GM12878 (cell line): ENCODE data around the gene SENP3. TPM values are rescaled to one million over a fixed set of nuclear protein-coding genes. Genes with fewer than 3 reads are reported as not detected.

Experiments used
- ATAC-seq: fragments of 200-7000 bp; cut with Tn5 transposase; 3 replicates; pipeline ENCODE4 v1.9.1; 2020; ENCODE audit warnings: mild to moderate bottlenecking, moderate library complexity
- BruUV-seq: library from RNA; stranded (reverse); fragments of 400-500 nt; replicated peaks from 2 replicates; lab custom pipeline; 2021; lab: Mats Ljungman, UMichigan
- CTCF ChIA-PET: fragments of 300-600 bp; sonication (Branson Sonifier 250); formaldehyde crosslinking; extraction: SDS; loops from one replicate; lab custom pipeline; 2021; ENCODE audit warnings: inconsistent platforms; lab: Yijun Ruan, JAX
- POLR2A ChIA-PET: fragments of 350-600 bp; formaldehyde crosslinking; extraction: SDS; loops from one replicate; lab custom pipeline; 2021; ENCODE audit warnings: inconsistent platforms; lab: Charles Lee
- RAD21 ChIA-PET: fragments of 300-600 bp; sonication (Branson Sonifier 250); formaldehyde crosslinking; loops from one replicate; lab custom pipeline; 2023; ENCODE audit warnings: antibody characterized with exemption; ENCODE audit not compliant: unreplicated experiment; lab: Charles Lee
- SMC1A ChIA-PET: fragments of 300-600 bp; sonication (Branson Sonifier 250); formaldehyde crosslinking; loops from one replicate; lab custom pipeline; 2023; ENCODE audit not compliant: unreplicated experiment, uncharacterized antibody; lab: Charles Lee
- DNase-seq: peaks from one replicate; pipeline ENCODE4 v3.0.0-alpha.2; 2011; ENCODE audit warnings: low read depth, low spot score
- FAIRE-seq: peaks from 3 replicates; lab custom pipeline; 2011; peaks lifted over from hg19 to GRCh38; lab: Jason Lieb, UNC
- H2AFZ ChIP-seq: 2 replicates; pipeline ENCODE4 v1.6.0; 2011; ENCODE audit warnings: low read depth, low read length, control low read depth; ENCODE audit not compliant: control insufficient read depth
- H3K27ac ChIP-seq: 2 replicates; pipeline ENCODE4 v1.5.1; 2011; ENCODE audit warnings: control low read depth; ENCODE audit not compliant: control insufficient read depth, insufficient read depth
- H3K27me3 ChIP-seq, 2 experiments: replicated peaks in 1 of 2; 2 replicates each; pipeline versions ENCODE4 v1.6.0 to v1.6.1; 2011; ENCODE audit warnings: low read length in 1 of 2; ENCODE audit not compliant: control insufficient read depth in 2 of 2, insufficient read depth in 2 of 2
- H3K36me3 ChIP-seq, 2 experiments: 2 replicates each; pipeline ENCODE4 v1.5.1; 2011; ENCODE audit warnings: low read length in 1 of 2; ENCODE audit not compliant: control insufficient read depth in 2 of 2, insufficient read depth in 2 of 2
- H3K4me1 ChIP-seq: 2 replicates; pipeline ENCODE4 v1.6.1; 2011; ENCODE audit warnings: mild to moderate bottlenecking, low read length, moderate library complexity, mixed read lengths; ENCODE audit not compliant: control insufficient read depth, insufficient read depth
- H3K4me2 ChIP-seq: 2 replicates; pipeline ENCODE4 v1.6.0; 2011; ENCODE audit warnings: control low read depth; ENCODE audit not compliant: control insufficient read depth, insufficient read depth
- H3K4me3 ChIP-seq: fragments of 200-600 bp; sonication (generic); 2 replicates; pipeline ENCODE4 v1.5.1; 2016
- H3K79me2 ChIP-seq: 2 replicates; pipeline ENCODE4 v1.6.0; 2011; ENCODE audit warnings: low read length; ENCODE audit not compliant: control insufficient read depth, insufficient read depth
- H3K9ac ChIP-seq: 2 replicates; pipeline ENCODE4 v1.8.0; 2011; ENCODE audit warnings: low read length, control low read depth, mixed read lengths; ENCODE audit not compliant: control insufficient read depth, insufficient read depth
- H3K9me3 ChIP-seq: replicated peaks from 3 replicates; pipeline ENCODE4 v1.5.1; 2011; ENCODE audit warnings: mild to moderate bottlenecking, low read length; ENCODE audit not compliant: control insufficient read depth, insufficient read depth
- H4K20me1 ChIP-seq: 2 replicates; pipeline ENCODE4 v1.6.0; 2011; ENCODE audit not compliant: control insufficient read depth, insufficient read depth
- ATF7 ChIP-seq: fragments of 450-650 bp; IDR thresholded peaks from 2 replicates; pipeline ENCODE4 v1.6.1; 2016; ENCODE audit warnings: low read depth, mild to moderate bottlenecking
- CHD2 ChIP-seq: IDR thresholded peaks from 2 replicates; pipeline ENCODE4 v1.6.1; 2011; ENCODE audit warnings: low read depth, low read length, improper control_type of control experiment, borderline replicate concordance
- PML ChIP-seq: IDR thresholded peaks from 2 replicates; pipeline ENCODE4 v1.6.1; 2012; ENCODE audit warnings: low read length, inconsistent platforms
- POLR2A ChIP-seq: IDR thresholded peaks from 2 replicates; pipeline ENCODE4 v1.6.1; 2011; ENCODE audit warnings: low read depth, mild to moderate bottlenecking, low read length
- ZNF622 ChIP-seq: fragments of 450-650 bp; IDR thresholded peaks from 2 replicates; pipeline ENCODE4 v1.6.1; 2017; ENCODE audit warnings: mild to moderate bottlenecking, inconsistent platforms
- ZSCAN29 ChIP-seq: fragments of 450-650 bp; IDR thresholded peaks from 2 replicates; pipeline ENCODE4 v1.6.1; 2017; ENCODE audit warnings: mild to moderate bottlenecking, moderate library complexity
- WGBS: methylation state at CpG from one replicate; pipeline ENCODE4 v1.1.6; 2016; ENCODE audit warnings: low lambda C conversion rate; ENCODE audit not compliant: insufficient replicate concordance, insufficient coverage; ENCODE audit errors: missing lambda C conversion rate; 5-methylcytosine and 5-hydroxymethylcytosine counted together
- in situ Hi-C: fragments of 300-500 bp; cut with MboI; formaldehyde crosslinking; loops from 9 replicates; pipeline ENCODE4 v1.14.3; 2018; ENCODE audit warnings: mixed read lengths
- intact Hi-C: fragments of 100-400 bp; cut with micrococcal nuclease; formaldehyde crosslinking; loops from one replicate; pipeline ENCODE4 v1.14.2; 2022; ENCODE audit not compliant: unreplicated experiment
- polyA plus RNA-seq, 11 experiments: library from polyadenylated mRNA; depleted of rRNA in 4 of 11; unstranded in 6 of 11; stranded (reverse) in 5 of 11; fragments of >200 nt; fragmentation: Nextera tagmentation in 4 of 11; fragmentation: Illumina TruSeq in 1 of 11; extraction: Ambion mirVana in 4 of 11; extraction: Trizol in 1 of 11; gene quantifications; 1 replicate in 1 of 11; 2 replicates in 10 of 11; pipeline versions ENCODE4 v1.2.1 to v1.2.3, GENCODE V29; 2011 to 2016; ENCODE audit warnings: inconsistent platforms in 2 of 11, missing spikeins in 2 of 11, low read depth in 1 of 11
- total RNA-seq, 4 experiments: library from RNA; depleted of rRNA in 3 of 4; stranded (reverse); fragments of >200 nt in 3 of 4; fragmentation: Illumina TruSeq in 1 of 4; extraction: Trizol in 1 of 4; gene quantifications; 2 replicates each; pipeline versions ENCODE4 v1.2.1 to v1.2.3, GENCODE V29; 2013 to 2021
- TF ChIP-seq, protein P1 (sequence below): fragments of 450-650 bp; conservative IDR thresholded peaks from 2 replicates; pipeline ENCODE4 v1.6.1; 2017; ENCODE audit warnings: mild to moderate bottlenecking, moderate library complexity
- TF ChIP-seq, protein P2 (sequence below): fragments of 450-650 bp; IDR thresholded peaks from 2 replicates; pipeline ENCODE4 v1.6.1; 2017; ENCODE audit warnings: mild to moderate bottlenecking
- TF ChIP-seq, protein P3 (sequence below): fragments of 450-650 bp; IDR thresholded peaks from 2 replicates; pipeline ENCODE4 v1.6.1; 2016; ENCODE audit warnings: mild to moderate bottlenecking

Gene SENP3
- total and polyA plus RNA-seq, 10 of the 15 experiments (the other 5 are each of a cell fraction or from before 2014, with no cell fraction given): 1.8 to 113 (median 72.3) TPM

DNA sequence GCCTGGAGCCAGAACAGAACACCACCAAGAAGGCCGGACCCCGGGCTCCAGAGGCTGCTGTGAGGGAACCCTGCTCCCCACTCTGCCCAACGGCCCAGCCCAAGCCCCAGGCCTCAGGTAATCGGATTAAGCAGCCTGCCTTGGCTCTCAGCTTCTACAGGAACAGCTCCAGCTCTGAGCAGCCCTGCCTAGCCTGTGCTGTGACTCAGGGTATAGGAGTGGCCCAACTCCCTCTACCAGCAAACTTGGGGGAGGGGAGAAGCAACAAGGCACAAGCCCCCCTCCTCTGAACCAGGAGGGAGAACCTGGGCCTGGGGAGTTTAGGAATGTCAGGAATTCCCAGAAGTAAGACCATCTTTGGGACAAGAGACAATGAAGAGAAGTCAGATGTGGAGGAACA, 29.0 kb downstream of the SENP3 start:
- BruUV-seq: no TSS peak
- no peaks in the 10 kb centered on the region; the same call in 1 of the 2 replicates for H4K20me1 ChIP-seq
- H3K27me3 ChIP-seq: no peaks in the 10 kb centered on the region
- in situ Hi-C loops: no loop called here
- no peak for FAIRE-seq
- no peak; the same call in 2 of the 3 replicates for ATAC-seq
- ChIA-PET CTCF (interaction anchor here (2.4 to 2.6 kb wide), 2 partner anchors 76 to 235 kb away, joined by 10 to 14 read pairs; partner anchors contain the start of gene TMEM95), RAD21 (interaction anchor here (0.7 kb wide), 1 partner anchor 399 kb away, joined by 3 read pairs; no protein-coding TSS in a partner anchor), SMC1A (no interaction called here), POLR2A (no interaction called here)
- peaks cover 2% of the 10 kb centered on the region; the same call in 1 of the 2 replicates for H3K79me2 ChIP-seq
- no peak for DNase-seq
- no peaks in the 10 kb centered on the region for H3K9me3 ChIP-seq
- 78% methylated on average over 4 of the region's 4 CpGs for WGBS
- H3K4me3 ChIP-seq: no peak overlapping the region
- TF ChIP-seq POLR2A (peak; percentile 28; the same call in 1 of the 2 replicates), ATF7 (no peak)
- H3K4me2 ChIP-seq: no peak overlapping the region
- no peak overlapping the region for H3K9ac ChIP-seq
- intact Hi-C loops: no loop called here
- H3K36me3 ChIP-seq: peaks cover 24 to 26% of the 10 kb centered on the region in 2 experiments
- no peak overlapping the region for H3K27ac ChIP-seq
- peaks cover 3% of the 10 kb centered on the region; the same call in 1 of the 2 replicates for H3K4me1 ChIP-seq
- H2AFZ ChIP-seq: no peak overlapping the region

DNA sequence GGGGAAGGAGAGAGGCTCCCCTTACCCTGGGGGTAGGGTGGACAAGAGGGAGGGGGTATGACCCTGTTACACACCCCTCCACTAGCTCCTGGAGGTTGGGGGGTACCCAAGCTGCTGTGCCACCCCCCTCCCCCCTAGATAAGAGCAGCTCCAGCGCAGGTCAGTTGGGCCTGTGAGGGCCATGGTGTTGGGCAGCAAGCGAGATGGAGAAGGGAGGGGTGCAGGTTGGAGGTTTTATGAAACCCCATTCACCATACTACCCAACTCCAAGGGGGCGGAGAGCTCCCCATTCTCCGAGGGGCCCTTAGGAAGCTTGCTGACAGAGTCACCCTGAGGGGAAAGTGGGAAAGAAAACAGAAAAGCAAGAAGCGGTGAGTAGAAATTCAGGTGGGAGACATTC, 29.9 kb downstream of the SENP3 start:
- Histone ChIP-seq H3K4me1 (peaks cover under 1% of the 10 kb centered on the region; the same call in 1 of the 2 replicates), H3K4me2 (no peak overlapping the region), H3K36me3 (peaks cover 25 to 28% of the 10 kb centered on the region in 2 experiments), H3K27me3 (no peaks in the 10 kb centered on the region), H3K4me3 (no peak overlapping the region), H3K9ac (no peak overlapping the region), H3K27ac (no peak overlapping the region), H4K20me1 (no peaks in the 10 kb centered on the region; the same call in 1 of the 2 replicates), H2AFZ (no peak overlapping the region), H3K9me3 (no peaks in the 10 kb centered on the region), H3K79me2 (no peaks in the 10 kb centered on the region)
- in situ Hi-C loops (no loop called here), intact Hi-C loops (no loop called here)
- CTCF ChIA-PET: interaction anchor here (0.7 to 2.4 kb wide), 2 partner anchors 76 to 96 kb away, joined by 3 to 5 read pairs; partner anchors contain the start of genes TP53 and WRAP53
- POLR2A ChIA-PET: no interaction called here
- no peak for DNase-seq
- RAD21 ChIA-PET: no interaction called here
- no peak for ATAC-seq
- no peak for FAIRE-seq
- WGBS: 71% methylated on average over 5 of the region's 5 CpGs
- SMC1A ChIA-PET: interaction anchor here (1.2 kb wide), 1 partner anchor 39 kb away, joined by 3 read pairs; no protein-coding TSS in a partner anchor
- TSS peak; percentile 75 for BruUV-seq
- TF ChIP-seq PML (no peak), ZNF622 (no peak), POLR2A (peak; percentile 38; the same call in 1 of the 2 replicates), CHD2 (no peak), ZSCAN29 (no peak)
- TF ChIP-seq, protein P1, sequence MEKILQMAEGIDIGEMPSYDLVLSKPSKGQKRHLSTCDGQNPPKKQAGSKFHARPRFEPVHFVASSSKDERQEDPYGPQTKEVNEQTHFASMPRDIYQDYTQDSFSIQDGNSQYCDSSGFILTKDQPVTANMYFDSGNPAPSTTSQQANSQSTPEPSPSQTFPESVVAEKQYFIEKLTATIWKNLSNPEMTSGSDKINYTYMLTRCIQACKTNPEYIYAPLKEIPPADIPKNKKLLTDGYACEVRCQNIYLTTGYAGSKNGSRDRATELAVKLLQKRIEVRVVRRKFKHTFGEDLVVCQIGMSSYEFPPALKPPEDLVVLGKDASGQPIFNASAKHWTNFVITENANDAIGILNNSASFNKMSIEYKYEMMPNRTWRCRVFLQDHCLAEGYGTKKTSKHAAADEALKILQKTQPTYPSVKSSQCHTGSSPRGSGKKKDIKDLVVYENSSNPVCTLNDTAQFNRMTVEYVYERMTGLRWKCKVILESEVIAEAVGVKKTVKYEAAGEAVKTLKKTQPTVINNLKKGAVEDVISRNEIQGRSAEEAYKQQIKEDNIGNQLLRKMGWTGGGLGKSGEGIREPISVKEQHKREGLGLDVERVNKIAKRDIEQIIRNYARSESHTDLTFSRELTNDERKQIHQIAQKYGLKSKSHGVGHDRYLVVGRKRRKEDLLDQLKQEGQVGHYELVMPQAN: no peak
- TF ChIP-seq, protein P2, sequence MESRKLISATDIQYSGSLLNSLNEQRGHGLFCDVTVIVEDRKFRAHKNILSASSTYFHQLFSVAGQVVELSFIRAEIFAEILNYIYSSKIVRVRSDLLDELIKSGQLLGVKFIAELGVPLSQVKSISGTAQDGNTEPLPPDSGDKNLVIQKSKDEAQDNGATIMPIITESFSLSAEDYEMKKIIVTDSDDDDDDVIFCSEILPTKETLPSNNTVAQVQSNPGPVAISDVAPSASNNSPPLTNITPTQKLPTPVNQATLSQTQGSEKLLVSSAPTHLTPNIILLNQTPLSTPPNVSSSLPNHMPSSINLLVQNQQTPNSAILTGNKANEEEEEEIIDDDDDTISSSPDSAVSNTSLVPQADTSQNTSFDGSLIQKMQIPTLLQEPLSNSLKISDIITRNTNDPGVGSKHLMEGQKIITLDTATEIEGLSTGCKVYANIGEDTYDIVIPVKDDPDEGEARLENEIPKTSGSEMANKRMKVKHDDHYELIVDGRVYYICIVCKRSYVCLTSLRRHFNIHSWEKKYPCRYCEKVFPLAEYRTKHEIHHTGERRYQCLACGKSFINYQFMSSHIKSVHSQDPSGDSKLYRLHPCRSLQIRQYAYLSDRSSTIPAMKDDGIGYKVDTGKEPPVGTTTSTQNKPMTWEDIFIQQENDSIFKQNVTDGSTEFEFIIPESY: no peak
- TF ChIP-seq, protein P3, sequence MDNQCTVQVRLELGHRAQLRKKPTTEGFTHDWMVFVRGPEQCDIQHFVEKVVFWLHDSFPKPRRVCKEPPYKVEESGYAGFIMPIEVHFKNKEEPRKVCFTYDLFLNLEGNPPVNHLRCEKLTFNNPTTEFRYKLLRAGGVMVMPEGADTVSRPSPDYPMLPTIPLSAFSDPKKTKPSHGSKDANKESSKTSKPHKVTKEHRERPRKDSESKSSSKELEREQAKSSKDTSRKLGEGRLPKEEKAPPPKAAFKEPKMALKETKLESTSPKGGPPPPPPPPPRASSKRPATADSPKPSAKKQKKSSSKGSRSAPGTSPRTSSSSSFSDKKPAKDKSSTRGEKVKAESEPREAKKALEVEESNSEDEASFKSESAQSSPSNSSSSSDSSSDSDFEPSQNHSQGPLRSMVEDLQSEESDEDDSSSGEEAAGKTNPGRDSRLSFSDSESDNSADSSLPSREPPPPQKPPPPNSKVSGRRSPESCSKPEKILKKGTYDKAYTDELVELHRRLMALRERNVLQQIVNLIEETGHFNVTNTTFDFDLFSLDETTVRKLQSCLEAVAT: no peak
